Astrocyte of the spinal cord (primary cell): Measurements from ENCODE around the gene GFER.

Source experiments
- DNase-seq: peaks from one replicate; pipeline ENCODE4 v3.0.0; 2011; ENCODE audit warnings: low read depth, low spot score
- H3K4me3 ChIP-seq: 2 replicates; pipeline ENCODE4 v1.5.1; 2011; ENCODE audit warnings: low read depth, mild to moderate bottlenecking, low read length, moderate library complexity
- CTCF ChIP-seq: IDR thresholded peaks from 2 replicates; pipeline ENCODE4 v1.5.1; 2012; ENCODE audit warnings: low read depth, mild to moderate bottlenecking, low read length, inconsistent platforms
- in situ Hi-C: cut with HindIII; loops from 2 replicates; pipeline ENCODE4 v1.10.0; 2017; ENCODE audit warnings: low sequenced_read_pairs

GFER gene

GRCh38 chr16:1941162-1942046 lies 42.6 kb upstream of the GFER start:
- in situ Hi-C loops: no loop called here
- DNase-seq: peak; percentile 74

GRCh38 chr16:1942047-1942809 lies 41.8 kb upstream of the GFER start:
- in situ Hi-C loops: no loop called here
- no peak for TF ChIP-seq CTCF
- H3K4me3 ChIP-seq: peak overlapping the region; percentile 86
- no peak for DNase-seq

More at GRCh38 chr16:1941162-1942046, 42.6 kb upstream of the GFER start:
- H3K4me3 ChIP-seq: peak overlapping the region; percentile 86
- peak; percentile 35 for TF ChIP-seq CTCF

DNA sequence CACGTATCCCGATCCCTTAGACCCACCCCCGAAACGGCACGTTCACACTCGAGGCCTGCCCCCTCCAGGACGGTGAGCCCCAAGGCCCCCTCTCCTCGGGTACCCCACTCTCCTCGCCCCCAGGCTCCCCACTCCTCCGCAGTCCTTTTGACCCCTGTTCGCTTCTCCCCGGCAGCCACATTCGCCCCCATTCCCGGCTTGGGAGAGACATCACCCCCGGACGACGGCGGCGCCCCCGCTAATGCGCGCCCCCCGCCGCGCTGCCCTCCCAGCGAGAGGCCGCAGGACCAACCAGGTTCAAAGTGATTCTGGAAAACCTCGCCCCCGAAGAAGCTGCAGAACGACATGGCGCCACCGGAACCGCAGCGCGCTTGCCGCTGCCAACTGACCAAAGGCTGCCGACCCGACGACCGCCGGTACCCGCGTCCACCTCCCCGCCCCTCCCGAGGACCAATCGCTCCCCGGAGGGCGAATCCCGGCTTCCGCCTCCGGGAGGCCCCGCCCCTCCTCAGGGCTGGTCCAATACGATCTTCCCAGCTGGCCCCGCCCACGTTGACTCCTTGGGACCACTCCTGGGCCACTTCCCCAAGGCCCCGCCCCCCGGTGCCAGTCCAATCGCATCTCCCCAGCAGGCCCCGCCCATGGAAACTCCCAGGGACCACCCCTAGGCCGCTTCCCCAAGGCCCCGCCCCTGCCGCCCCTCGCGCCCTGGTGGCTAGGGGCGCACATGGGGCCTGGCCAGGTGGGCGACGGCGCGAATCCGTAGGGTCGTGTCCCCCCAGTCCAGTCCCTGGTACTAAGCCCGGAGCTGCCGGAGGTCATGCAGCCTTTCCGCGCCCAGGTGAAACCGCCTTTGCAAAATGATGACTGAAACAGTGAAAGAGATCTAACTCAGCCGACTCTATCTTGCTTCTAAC lies 40.9 kb upstream of the GFER start, which contains the start of gene MSRB1:
TSS of gene MSRB1 (minus strand) at position 390 of the 917 bp plus-strand sequence. CDS start at position 347, 43 bp downstream.
- H3K4me3 ChIP-seq: peak within 1 kb of the TSS; percentile 86
- in situ Hi-C loops: no loop called here

DNA sequence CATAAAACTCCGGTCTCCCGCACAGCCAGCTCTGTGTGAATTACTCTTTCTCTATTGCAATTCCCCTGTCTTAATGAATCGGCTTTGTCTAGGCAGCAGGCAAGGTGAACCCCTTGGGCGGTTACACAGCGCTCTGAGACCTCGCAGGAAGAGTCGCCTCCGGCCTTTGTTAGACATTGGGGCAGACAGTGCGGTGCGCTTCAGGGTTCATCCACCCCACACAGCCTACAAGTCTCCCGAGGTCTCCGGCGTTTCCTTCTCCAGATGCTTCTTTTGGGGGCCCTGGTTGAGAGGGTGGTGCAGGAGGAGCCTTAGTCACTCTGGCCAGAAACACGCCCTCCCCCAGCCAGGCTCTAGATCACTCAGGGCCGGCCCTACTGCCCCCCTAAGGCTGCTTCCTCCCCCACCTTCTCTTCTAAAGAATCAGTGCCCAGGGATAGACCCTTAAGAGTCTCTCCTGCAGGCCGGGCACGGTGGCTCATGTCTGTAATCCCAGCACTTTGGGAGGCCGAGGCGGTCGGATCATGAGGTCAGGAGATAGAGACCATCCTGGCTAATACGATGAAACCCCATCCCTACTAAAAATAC lies 39.3 kb upstream of the GFER start:
- no peak overlapping the region for H3K4me3 ChIP-seq
- TF ChIP-seq CTCF: no peak
- in situ Hi-C loops: no loop called here
- no peak for DNase-seq

More for the DNA sequence above, 40.9 kb upstream of the GFER start, which contains the start of gene MSRB1:
- DNase-seq: peak; percentile 98
- no peak for TF ChIP-seq CTCF

GRCh38 chr16:1945559-1946391 lies 38.2 kb upstream of the GFER start:
- no peak overlapping the region for H3K4me3 ChIP-seq
- no peak for TF ChIP-seq CTCF
- in situ Hi-C loops: no loop called here
- no peak for DNase-seq
